AG04450 (cell line): ENCODE data around the gene ZDHHC7. TPM values are rescaled to one million over a fixed set of nuclear protein-coding genes. Genes with fewer than 3 reads are reported as not detected.
A peak's percentile ranks its signal among the peaks of the same experiment; 100 is the strongest.

Experiments
- CTCF ChIA-PET: fragments of 300-600, 350-600 bp; formaldehyde crosslinking; extraction: SDS; loops from one replicate; lab custom pipeline; 2022; ENCODE audit warnings: antibody characterized with exemption, inconsistent platforms; lab: Charles Lee
- POLR2A ChIA-PET: fragments of 350-600 bp; formaldehyde crosslinking; extraction: SDS; loops from one replicate; lab custom pipeline; 2021; ENCODE audit warnings: antibody characterized with exemption, inconsistent platforms; lab: Yijun Ruan, JAX
- DNase-seq: peaks from one replicate; pipeline ENCODE4 v3.0.0-alpha.2; 2011; ENCODE audit warnings: low read depth, low spot score
- H3K27ac ChIP-seq: one replicate; pipeline ENCODE4 v1.5.1; 2012; ENCODE audit warnings: low read depth, low read length, control low read depth
- H3K27me3 ChIP-seq: one replicate; pipeline ENCODE4 v1.6.0; 2012; ENCODE audit warnings: low read length; ENCODE audit not compliant: control insufficient read depth, insufficient read depth
- H3K4me3 ChIP-seq: 2 replicates; pipeline ENCODE4 v1.5.1; 2011; ENCODE audit warnings: mild to moderate bottlenecking, low read depth, low read length, control low read depth
- H3K9me3 ChIP-seq: 2 replicates; pipeline ENCODE4 v1.5.1; 2012; ENCODE audit warnings: low read length; ENCODE audit not compliant: control insufficient read depth, insufficient read depth
- CTCF ChIP-seq: IDR thresholded peaks from 2 replicates; pipeline ENCODE4 v1.5.1; 2011; ENCODE audit warnings: low read depth, low read length, control low read depth, inconsistent platforms
- polyA plus RNA-seq: library from polyadenylated mRNA; depleted of rRNA; stranded (reverse); fragments of >200 nt; gene quantifications from 2 replicates; pipeline ENCODE4 v1.2.3, GENCODE V29; 2011

Gene ZDHHC7
- polyA plus RNA-seq, 1 experiment, result 136 TPM

- ChIA-PET CTCF (interaction anchor here (0.6 to 1.7 kb wide), 4 partner anchors 8 to 266 kb away, joined by 3 to 9 read pairs (median 5); no protein-coding TSS in a partner anchor), POLR2A (interaction anchor here (0.5 to 4.3 kb wide), 3 partner anchors 10 to 274 kb away, joined by 4 to 27 read pairs (median 5); no protein-coding TSS in a partner anchor)
- Histone ChIP-seq H3K27me3 (no peaks in the 10 kb centered on the region), H3K4me3 (peak overlapping the region; percentile 5; the same call in 1 of the 2 replicates), H3K9me3 (no peaks in the 10 kb centered on the region; the same call in 1 of the 2 replicates), H3K27ac (peak overlapping the region; percentile 97)
- TF ChIP-seq CTCF, result no peak
- DNase-seq, result peak; percentile 88
Observed at GRCh38 chr16:85004587-85005205, 6.6 kb downstream of the ZDHHC7 start.

GRCh38 chr16:85003725-85004586, 7.4 kb downstream of the ZDHHC7 start:
- no peak for DNase-seq
- Histone ChIP-seq H3K27me3 (no peaks in the 10 kb centered on the region), H3K4me3 (peak overlapping the region; percentile 32), H3K9me3 (no peaks in the 10 kb centered on the region; the same call in 1 of the 2 replicates), H3K27ac (peak overlapping the region; percentile 97)
- ChIA-PET POLR2A (interaction anchor here (0.6 to 4.3 kb wide), 2 partner anchors 9 to 31 kb away, joined by 4 to 27 read pairs; no protein-coding TSS in a partner anchor), CTCF (interaction anchor here (0.8 to 1.5 kb wide), 2 partner anchors 8 to 265 kb away, joined by 4 to 6 read pairs; no protein-coding TSS in a partner anchor)
- TF ChIP-seq CTCF, result no peak

DNA sequence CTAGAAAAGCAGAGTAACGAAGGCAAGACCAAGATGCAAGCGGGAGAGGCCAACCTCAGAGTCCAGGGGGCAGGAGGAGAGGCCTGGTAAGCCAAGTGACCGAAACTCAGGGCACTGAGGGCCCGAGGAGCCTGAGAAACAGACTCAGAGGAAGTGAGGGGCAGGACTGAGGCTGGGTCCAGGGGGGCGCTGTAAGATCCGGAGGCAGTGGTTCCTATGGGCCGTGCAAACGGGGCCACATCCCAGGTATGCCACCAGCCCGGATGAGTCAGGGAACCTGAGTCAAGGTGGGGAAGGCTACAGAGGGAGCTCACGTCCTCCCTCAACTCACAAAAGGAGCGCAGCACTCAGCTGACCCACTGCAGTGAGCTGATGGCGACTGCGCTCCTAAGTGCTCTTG, 8.3 kb downstream of the ZDHHC7 start:
- H3K4me3 ChIP-seq, result no peak overlapping the region
- CTCF ChIA-PET, result no interaction called here
- no peaks in the 10 kb centered on the region; the same call in 1 of the 2 replicates for H3K9me3 ChIP-seq
- peak overlapping the region; percentile 97 for H3K27ac ChIP-seq
- DNase-seq, result no peak
- TF ChIP-seq CTCF, result no peak
- no peaks in the 10 kb centered on the region for H3K27me3 ChIP-seq
- POLR2A ChIA-PET, result interaction anchor here (0.5 to 4.3 kb wide), 2 partner anchors 8 to 31 kb away, joined by 4 to 27 read pairs; no protein-coding TSS in a partner anchor

DNA sequence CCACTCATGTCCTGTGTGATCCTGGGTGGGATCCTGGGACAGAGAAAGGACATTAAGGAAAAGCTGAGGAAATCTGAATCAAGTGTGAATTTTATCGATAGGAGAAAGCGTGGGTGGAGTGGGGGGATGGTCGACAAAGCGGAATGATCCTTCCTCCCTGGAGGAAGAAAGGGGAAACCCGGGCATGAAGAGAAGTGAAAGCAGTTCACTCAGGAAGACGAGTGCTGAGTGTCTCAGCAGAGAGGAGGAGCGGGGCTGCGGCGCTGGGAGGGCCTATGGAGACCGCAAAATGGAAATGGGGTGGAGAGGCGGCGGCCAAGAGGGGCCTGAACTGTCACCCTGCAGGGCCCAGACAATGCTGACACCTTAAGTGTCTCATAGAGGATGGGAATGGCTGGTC, 8.7 kb downstream of the ZDHHC7 start:
- Histone ChIP-seq H3K9me3 (no peaks in the 10 kb centered on the region; the same call in 1 of the 2 replicates), H3K27ac (peak overlapping the region; percentile 48), H3K4me3 (no peak overlapping the region), H3K27me3 (no peaks in the 10 kb centered on the region)
- POLR2A ChIA-PET, result interaction anchor here (0.5 kb wide), 1 partner anchor 30 kb away, joined by 4 read pairs; no protein-coding TSS in a partner anchor
- no peak for TF ChIP-seq CTCF
- DNase-seq, result no peak
- CTCF ChIA-PET, result no interaction called here
